Esophagus (tissue), 2 donors: Measurements from ENCODE around the gene PRX. TPM values are rescaled to one million over a fixed set of nuclear protein-coding genes. Genes with fewer than 3 reads are reported as not detected.

ENCODE experiments used
- H3K27ac ChIP-seq, 2 donors: one replicate each; pipeline ENCODE4 v1.5.1; 2013; ENCODE audit warnings: low read depth in 2 of 2, mild to moderate bottlenecking in 2 of 2, inconsistent platforms in 1 of 2, low read length in 1 of 2, moderate library complexity in 1 of 2
- H3K27me3 ChIP-seq, 2 donors: one replicate each; pipeline ENCODE4 v1.6.1; 2013; ENCODE audit warnings: low read length in 2 of 2, control low read depth in 1 of 2, mild to moderate bottlenecking in 1 of 2; ENCODE audit not compliant: insufficient read depth in 2 of 2, control insufficient read depth in 1 of 2
- H3K36me3 ChIP-seq, 2 donors: one replicate each; pipeline ENCODE4 v1.6.1; 2013; ENCODE audit warnings: low read length in 1 of 2; ENCODE audit not compliant: control insufficient read depth in 2 of 2, insufficient read depth in 2 of 2
- H3K4me1 ChIP-seq, 2 donors: one replicate each; pipeline ENCODE4 v1.6.1; 2013; ENCODE audit warnings: low read length in 1 of 2; ENCODE audit not compliant: control insufficient read depth in 2 of 2, insufficient read depth in 2 of 2
- H3K4me3 ChIP-seq, 2 donors: one replicate each; pipeline ENCODE4 v1.5.1; 2013; ENCODE audit warnings: low read length in 2 of 2, mild to moderate bottlenecking in 2 of 2, low read depth in 1 of 2, moderate library complexity in 1 of 2
- H3K9me3 ChIP-seq, 2 donors: one replicate each; pipeline ENCODE4 v1.6.1; 2013; ENCODE audit warnings: mild to moderate bottlenecking in 2 of 2, low read depth in 1 of 2, low read length in 1 of 2, moderate library complexity in 1 of 2; ENCODE audit not compliant: control insufficient read depth in 2 of 2, insufficient read depth in 1 of 2
- WGBS, 2 donors: extraction: QIAGEN DNeasy Blood & Tissue Kit; methylation state at CpG; one replicate each; pipeline ENCODE4 v1.1.7; 2013; 5-methylcytosine and 5-hydroxymethylcytosine counted together
- polyA plus RNA-seq, 2 donors: library from polyadenylated mRNA; stranded (reverse); fragments of 200-250 nt; gene quantifications; one replicate each; pipeline ENCODE4 v1.2.3, GENCODE V29; 2013
- donor health status: healthy with polysubstance abuse.
- donor health status: Bipolar disorder and iron deficiency.

PRX gene
- polyA plus RNA-seq, 2 donors = 1.0 to 1.1 TPM

DNA sequence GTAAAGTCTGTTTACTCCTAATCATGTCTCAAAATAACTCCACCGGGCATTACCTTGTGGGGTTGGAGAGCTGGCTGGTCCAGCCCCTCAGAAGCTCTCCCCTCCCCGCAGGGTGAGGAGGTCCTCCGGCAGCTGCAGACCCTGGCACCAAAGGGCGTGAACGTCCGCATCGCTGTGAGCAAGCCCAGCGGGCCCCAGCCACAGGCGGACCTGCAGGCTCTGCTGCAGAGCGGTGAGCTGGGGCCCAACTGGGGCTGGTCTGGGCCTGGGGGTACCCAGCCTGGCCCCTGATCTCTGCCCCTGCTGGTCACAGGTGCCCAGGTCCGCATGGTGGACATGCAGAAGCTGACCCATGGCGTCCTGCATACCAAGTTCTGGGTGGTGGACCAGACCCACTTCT, 43.4 kb downstream of the PRX start:
- H3K4me3 ChIP-seq = no peak overlapping the region
- no peaks in the 10 kb centered on the region for H3K27me3 ChIP-seq
- H3K9me3 ChIP-seq = no peaks in the 10 kb centered on the region
- H3K4me1 ChIP-seq = peaks cover 0 to 4% of the 10 kb centered on the region in 2 donors
- H3K27ac ChIP-seq = no peak overlapping the region
- WGBS, 2 donors = 91% methylated on average over 12 of the region's 12 CpGs
- H3K36me3 ChIP-seq = peaks cover 8 to 19% of the 10 kb centered on the region in 2 donors

- peaks cover 8 to 13% of the 10 kb centered on the region in 2 donors for H3K36me3 ChIP-seq
- no peak overlapping the region for H3K4me3 ChIP-seq
- WGBS, 2 donors = 85 to 90% methylated on average over 16 of the region's 16 CpGs
Measured at GRCh38 chr19:40367577-40368434, 45.4 kb downstream of the PRX start.

GRCh38 chr19:40366697-40367561, 46.2 kb downstream of the PRX start:
- Histone ChIP-seq H3K4me1 (peaks cover 0 to 4% of the 10 kb centered on the region in 2 donors), H3K4me3 (no peak overlapping the region), H3K27ac (no peak overlapping the region), H3K36me3 (peaks cover 8 to 13% of the 10 kb centered on the region in 2 donors), H3K9me3 (no peaks in the 10 kb centered on the region), H3K27me3 (no peaks in the 10 kb centered on the region)
- WGBS, 2 donors = 86% methylated on average over 27 of the region's 27 CpGs

More at GRCh38 chr19:40367577-40368434, 45.4 kb downstream of the PRX start:
- Histone ChIP-seq H3K27me3 (no peaks in the 10 kb centered on the region), H3K9me3 (no peaks in the 10 kb centered on the region), H3K27ac (no peak overlapping the region), H3K4me1 (peaks cover 0 to 4% of the 10 kb centered on the region in 2 donors)

GRCh38 chr19:40365613-40366401, 47.4 kb downstream of the PRX start:
- no peaks in the 10 kb centered on the region for H3K27me3 ChIP-seq
- H3K27ac ChIP-seq = no peak overlapping the region
- no peaks in the 10 kb centered on the region for H3K9me3 ChIP-seq
- peaks cover 8% of the 10 kb centered on the region in 2 donors for H3K36me3 ChIP-seq
- H3K4me1 ChIP-seq = peaks cover 0 to 4% of the 10 kb centered on the region in 2 donors
- WGBS, 2 donors = 23 to 32% methylated on average over 28 of the region's 28 CpGs
- peak overlapping the region; percentile 33 to 42 for H3K4me3 ChIP-seq

GRCh38 chr19:40365010-40365409, 48.2 kb downstream of the PRX start:
- Histone ChIP-seq H3K36me3 (peaks cover 6 to 8% of the 10 kb centered on the region in 2 donors), H3K4me3 (no peak overlapping the region), H3K27ac (no peak overlapping the region), H3K9me3 (no peaks in the 10 kb centered on the region), H3K27me3 (no peaks in the 10 kb centered on the region), H3K4me1 (peaks cover 0 to 4% of the 10 kb centered on the region in 2 donors)
- WGBS, 2 donors = 56 to 76% methylated on average over 3 of the region's 3 CpGs

- 80 to 84% methylated on average over 5 of the region's 5 CpGs for WGBS, 2 donors
- Histone ChIP-seq H3K36me3 (peaks cover 4 to 8% of the 10 kb centered on the region in 2 donors), H3K27ac (no peak overlapping the region), H3K27me3 (no peaks in the 10 kb centered on the region), H3K4me1 (peaks cover 0 to 6% of the 10 kb centered on the region in 2 donors), H3K9me3 (no peaks in the 10 kb centered on the region), H3K4me3 (no peak overlapping the region)
Measured at GRCh38 chr19:40363069-40363468, 50.1 kb downstream of the PRX start.

GRCh38 chr19:40362160-40362559, 51.0 kb downstream of the PRX start:
- H3K4me1 ChIP-seq = peaks cover 0 to 6% of the 10 kb centered on the region in 2 donors
- 86 to 89% methylated on average over 3 of the region's 3 CpGs for WGBS, 2 donors

GRCh38 chr19:40360708-40361241, 52.4 kb downstream of the PRX start:
- Histone ChIP-seq H3K4me3 (no peak overlapping the region), H3K27me3 (no peaks in the 10 kb centered on the region), H3K36me3 (no peaks in the 10 kb centered on the region), H3K27ac (no peak overlapping the region), H3K4me1 (peaks cover 0 to 5% of the 10 kb centered on the region in 2 donors), H3K9me3 (no peaks in the 10 kb centered on the region)
- WGBS, 2 donors = 84 to 86% methylated on average over 12 of the region's 12 CpGs

More at GRCh38 chr19:40362160-40362559, 51.0 kb downstream of the PRX start:
- peaks cover 2 to 4% of the 10 kb centered on the region in 2 donors for H3K36me3 ChIP-seq
- no peak overlapping the region for H3K27ac ChIP-seq
- H3K4me3 ChIP-seq = no peak overlapping the region
- H3K27me3 ChIP-seq = no peaks in the 10 kb centered on the region
- H3K9me3 ChIP-seq = no peaks in the 10 kb centered on the region
